Ramos (cell line): ENCODE data around the gene LARP1B.
"Not testable (repeated sequence)": the region's sequence is repeated elsewhere in the genome, so short reads cannot be mapped to it uniquely, and the experiment has no call there.

Experiments used
- in situ Hi-C: fragments of 300-500 bp; cut with MboI; formaldehyde crosslinking; loops from one replicate; pipeline ENCODE4 v1.14.3; 2022; ENCODE audit warnings: low sequenced_read_pairs; ENCODE audit not compliant: unreplicated experiment

LARP1B gene

GRCh38 chr4:128134925-128135324 is 73.8 kb downstream of the LARP1B start:
- in situ Hi-C loops, result no loop called here

DNA sequence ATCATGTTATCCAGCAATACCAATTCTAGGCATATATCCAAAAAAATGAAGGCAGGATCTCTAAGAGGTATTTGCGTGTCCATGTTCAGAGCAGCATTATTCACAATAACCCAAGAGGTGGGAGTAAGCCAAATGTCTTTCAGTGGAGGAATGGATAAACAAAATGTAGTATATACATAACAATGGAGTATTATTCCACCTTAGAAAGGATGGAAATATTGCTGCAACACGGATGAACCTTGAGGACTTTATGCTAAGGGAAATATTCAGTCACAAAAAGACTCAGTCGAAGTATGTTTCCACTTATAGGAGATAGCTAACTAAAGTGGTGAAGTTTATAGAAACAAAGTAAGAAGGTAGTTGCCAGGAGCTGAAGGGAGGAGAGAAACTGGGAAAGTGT is 74.3 kb downstream of the LARP1B start:
- in situ Hi-C loops, result no loop called here

GRCh38 chr4:128141866-128142265 is 80.8 kb downstream of the LARP1B start:
- in situ Hi-C loops, result no loop called here

- in situ Hi-C loops, result no loop called here
Measured at GRCh38 chr4:128145727-128146126, 84.6 kb downstream of the LARP1B start.

DNA sequence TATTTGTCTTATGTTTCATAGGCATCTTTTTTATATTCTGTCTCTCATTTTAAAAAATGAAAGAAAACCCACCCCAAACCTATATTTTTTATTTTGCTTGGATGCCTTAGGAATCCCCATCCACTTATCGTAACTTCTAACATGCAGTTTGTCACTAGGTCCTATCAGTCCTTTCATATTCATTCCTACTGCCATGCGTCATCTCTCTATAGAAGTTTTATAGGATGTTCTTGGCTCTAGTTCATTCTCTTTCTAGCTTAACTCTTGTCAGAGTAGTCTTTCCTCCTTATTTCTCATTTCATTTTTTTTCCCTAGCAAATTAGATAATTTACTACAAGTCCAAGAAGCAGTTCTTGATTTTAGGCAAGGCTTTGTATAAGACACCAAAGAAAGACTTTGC is 92.7 kb downstream of the LARP1B start:
- in situ Hi-C loops, result no loop called here

DNA sequence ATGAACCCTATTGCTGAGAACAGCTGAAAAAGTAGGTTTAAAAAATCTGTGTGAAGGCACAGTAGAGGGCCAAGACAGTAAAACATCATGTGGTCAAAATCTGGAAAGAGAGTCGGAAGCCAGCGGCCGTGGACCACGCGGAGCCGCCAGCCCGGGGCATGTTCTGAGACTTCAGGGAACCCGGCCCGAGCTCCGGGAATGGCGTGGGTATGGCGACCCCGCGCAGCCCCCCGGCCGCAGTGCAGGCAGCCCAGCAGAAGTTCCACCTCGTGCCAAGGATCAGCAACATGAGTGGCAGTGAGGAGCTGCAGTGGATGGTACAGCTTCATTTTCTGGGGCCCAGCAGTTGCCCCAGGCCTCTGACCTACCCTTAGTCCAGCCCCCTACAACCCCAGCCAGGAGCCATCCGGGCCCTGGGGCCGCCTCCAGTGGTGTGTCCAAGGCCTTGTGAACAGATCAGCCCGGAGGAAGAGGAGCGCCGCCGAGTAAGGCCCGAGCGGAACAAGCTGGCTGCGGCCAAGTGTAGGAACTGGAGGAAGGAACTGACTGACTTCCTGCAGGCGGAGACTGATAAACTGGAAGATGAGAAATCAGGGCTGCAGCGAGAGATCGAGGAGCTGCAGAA is 94.2 kb downstream of the LARP1B start:
- in situ Hi-C loops, result no loop called here

- in situ Hi-C loops, result no loop called here
Measured at GRCh38 chr4:128155874-128156456, 94.9 kb downstream of the LARP1B start.

GRCh38 chr4:128156472-128156871 is 95.4 kb downstream of the LARP1B start:
- in situ Hi-C loops, result not testable (repeated sequence)

DNA sequence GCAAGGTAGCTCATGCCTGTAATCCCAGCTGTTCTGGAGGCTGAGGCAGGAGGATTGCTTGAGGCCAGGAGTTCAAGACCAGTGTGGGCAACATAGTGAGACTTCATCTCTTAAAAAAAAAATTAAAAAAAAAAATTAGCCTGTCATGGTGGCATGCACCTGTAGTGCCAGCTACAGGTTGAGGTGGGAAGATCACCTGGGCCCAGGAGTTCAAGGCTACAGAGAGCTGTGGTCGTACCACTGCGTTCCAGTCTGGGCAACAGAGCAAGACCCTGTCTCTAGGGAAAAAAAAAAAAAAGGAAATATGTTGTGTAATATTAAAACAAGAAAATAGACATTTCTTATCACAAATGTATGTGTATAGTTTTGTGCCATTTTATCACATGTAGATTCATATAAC is 97.8 kb downstream of the LARP1B start:
- in situ Hi-C loops, result no loop called here

DNA sequence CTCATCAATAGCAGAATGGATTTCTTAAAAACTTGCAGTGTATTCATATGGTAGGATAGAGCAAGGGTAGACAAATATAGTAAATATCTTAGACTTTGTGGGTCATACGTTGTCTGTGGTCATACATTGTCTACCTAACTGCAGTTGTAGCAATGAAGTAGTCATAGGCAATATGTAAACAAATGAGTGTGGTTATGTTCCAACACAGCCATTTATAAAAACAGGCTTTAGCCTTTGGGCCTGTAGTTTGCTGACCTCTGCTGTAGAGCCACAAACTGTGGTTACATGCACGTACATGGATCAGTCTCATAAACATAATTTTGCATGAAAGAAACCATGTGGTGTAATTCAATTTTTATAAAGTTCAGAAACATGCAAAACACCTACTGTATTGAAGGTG is 98.9 kb downstream of the LARP1B start:
- in situ Hi-C loops, result no loop called here

- in situ Hi-C loops, result no loop called here
Measured at GRCh38 chr4:128161138-128161537, 100.0 kb downstream of the LARP1B start.

DNA sequence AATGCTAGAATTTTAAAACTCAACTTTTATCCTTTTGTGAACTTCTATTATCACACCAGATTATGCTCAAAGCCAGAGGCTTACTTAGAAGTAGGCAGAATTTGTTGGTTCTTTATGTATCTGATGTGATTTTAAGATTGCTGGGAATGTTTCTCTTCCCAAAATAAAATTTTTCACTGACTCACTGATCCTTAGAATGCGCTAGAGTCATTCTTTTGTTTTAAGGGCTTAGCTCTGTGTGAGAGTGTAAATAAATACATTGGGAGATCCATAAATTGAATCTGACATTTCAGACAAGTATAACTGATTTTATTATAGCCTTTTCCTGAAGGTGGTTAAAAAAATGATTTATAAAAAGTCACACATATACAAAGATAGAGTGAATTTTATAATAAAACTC is 101.3 kb downstream of the LARP1B start:
- in situ Hi-C loops, result no loop called here

DNA sequence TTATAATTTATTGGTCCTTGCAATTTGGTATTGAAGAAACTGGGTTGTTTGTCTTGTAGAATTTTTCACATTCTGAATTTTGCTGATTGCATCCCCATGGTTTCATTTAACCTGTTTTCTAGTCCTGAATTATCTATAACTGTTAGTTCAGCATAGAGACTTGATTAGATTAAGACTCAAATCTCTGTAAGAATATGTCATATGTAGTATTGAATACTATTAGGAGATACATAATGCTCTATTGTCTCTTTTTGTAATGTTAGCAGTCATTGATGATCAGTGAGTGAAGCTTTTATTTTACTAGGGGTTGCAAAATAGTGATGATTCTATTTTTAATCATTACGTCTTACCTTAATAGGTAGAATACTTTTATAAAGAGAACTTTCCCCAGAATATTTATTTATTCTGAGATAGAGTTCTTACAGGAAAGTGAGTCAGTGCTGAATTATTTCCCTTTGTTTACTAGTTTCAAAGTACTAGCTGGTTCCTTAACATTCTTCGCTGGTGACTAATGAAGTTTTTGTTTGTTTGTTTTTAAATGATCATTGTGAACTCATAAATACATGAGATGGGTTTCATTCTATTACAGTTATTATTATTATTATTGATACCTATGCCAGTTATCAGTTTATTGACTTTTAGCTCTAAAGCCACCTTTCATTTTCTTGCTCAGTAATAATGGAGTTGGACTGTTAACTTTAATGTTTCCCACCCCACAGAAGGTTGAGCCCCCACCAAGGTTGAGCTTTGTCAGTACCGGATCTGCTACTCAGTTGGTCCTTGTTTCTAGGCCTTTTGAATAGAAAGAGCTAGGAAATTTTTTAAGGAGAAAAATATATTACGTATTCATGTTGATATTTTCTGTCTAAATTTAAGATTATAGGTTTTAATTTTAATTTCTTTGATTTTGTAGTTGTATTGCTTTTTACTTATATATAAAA is 102.3 kb downstream of the LARP1B start:
- in situ Hi-C loops, result no loop called here

DNA sequence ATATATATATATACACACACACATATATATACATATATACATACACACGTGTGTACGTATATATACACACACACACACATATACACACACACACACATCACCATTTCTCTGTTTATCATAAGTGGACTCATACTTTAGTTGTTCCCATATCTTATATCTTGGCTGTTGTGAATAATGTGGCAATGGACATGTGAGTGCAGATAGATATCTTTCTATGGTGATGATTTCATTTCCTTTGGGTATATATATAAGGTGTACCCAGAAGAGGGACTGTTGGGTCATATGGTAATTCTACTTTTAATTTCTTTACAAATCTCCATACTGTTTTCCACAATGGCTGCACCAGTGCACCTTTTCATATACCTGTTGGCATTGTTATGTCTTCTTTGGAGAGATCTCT is 105.9 kb downstream of the LARP1B start:
- in situ Hi-C loops, result no loop called here

GRCh38 chr4:128168701-128169100 is 107.6 kb downstream of the LARP1B start:
- in situ Hi-C loops, result no loop called here

- in situ Hi-C loops, result no loop called here
Measured at GRCh38 chr4:128169245-128169644, 108.1 kb downstream of the LARP1B start.

GRCh38 chr4:128176643-128177042 is 115.5 kb downstream of the LARP1B start:
- in situ Hi-C loops, result no loop called here

DNA sequence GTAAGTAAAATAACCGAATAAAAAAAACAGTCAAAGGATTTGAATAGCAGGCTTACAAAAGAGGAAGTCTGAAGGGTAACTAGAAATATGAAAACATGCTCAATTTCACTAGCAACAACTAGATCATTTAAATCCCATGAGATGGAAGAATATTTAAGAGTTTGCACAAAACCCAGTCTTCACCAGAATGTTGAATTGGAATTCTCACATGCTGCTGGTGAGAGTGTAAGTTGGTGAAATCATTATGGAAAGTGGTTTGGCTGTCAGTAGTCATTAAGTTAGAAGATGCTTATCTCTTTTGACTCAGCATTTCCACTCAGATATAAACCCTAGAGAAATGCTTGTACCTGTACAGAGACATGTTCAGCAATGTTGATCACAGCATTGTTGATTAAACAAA is 116.4 kb downstream of the LARP1B start:
- in situ Hi-C loops, result no loop called here

GRCh38 chr4:128186623-128187022 is 125.5 kb downstream of the LARP1B start:
- in situ Hi-C loops, result no loop called here

DNA sequence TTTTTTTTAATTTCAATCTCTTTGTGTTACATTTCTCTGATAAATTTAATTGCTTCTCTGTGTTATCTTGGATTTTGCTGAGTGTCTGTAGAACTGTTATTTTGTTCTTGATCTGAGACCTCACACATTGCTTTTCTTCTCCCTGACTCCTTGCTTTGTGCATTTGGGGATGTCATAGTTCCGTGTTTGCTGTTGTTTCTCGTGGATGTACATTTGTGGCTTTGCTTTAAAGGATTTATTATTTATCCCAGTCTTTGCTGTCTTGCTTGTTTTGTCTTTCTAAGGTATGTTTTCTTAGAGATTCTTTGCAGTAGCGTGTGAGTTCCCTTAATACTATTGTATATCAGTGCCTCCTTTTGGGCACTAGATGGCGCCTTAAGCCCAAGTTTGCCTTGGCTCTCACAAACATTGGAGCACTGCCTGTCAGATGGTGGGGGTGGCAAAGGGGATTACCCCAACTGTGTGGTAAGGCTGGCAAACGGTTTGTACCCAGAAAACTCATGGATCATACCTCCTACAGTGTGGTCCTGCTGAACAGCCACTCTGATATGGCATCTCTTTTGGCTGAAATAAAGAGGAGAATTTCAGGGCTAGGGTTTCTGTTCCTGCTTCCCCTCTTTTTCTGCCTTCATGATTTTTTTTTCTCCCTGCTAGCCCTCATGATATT is 130.1 kb downstream of the LARP1B start:
- in situ Hi-C loops, result no loop called here
